ENCODE measurements around the gene KLHL29. TPM values are rescaled to one million over a fixed set of nuclear protein-coding genes. Genes with fewer than 3 reads are reported as not detected.

The KLHL29 gene
- total and polyA plus RNA-seq, 2 experiments from 2014 or later, result 1.5 to 6.5 TPM

- no peak for TF ChIP-seq ZNF331 (CRISPR knock-in tag; IDR thresholded peaks at IDR 0.05; ENCODE audit: low read depth)
- no peak for TF ChIP-seq CTCF (conservative IDR thresholded peaks at IDR 0.05; ENCODE audit: low read depth in 2 of 2)
- TF ChIP-seq NANOG (IDR thresholded peaks at IDR 0.05; ENCODE audit: borderline replicate concordance), result no peak
- H3K4me1 Mint-ChIP-seq, result peaks cover 28% of the 10 kb centered on the region
- no peak overlapping the region for H3K4me3 ChIP-seq
- H2AFZ ChIP-seq, result peak overlapping the region; percentile 43; the same call in 1 of the 2 replicates
- H3K27ac ChIP-seq (ENCODE audit: low read depth), result 0 out of 2 replicates have a peak overlapping the region, but pooled peaks have one; percentile 52
- no peaks in the 10 kb centered on the region for H3K27me3 ChIP-seq (ENCODE audit: insufficient read depth)
- H3K79me2 ChIP-seq (replicated peaks; ENCODE audit: insufficient read depth), result no peaks in the 10 kb centered on the region
- no peaks in the 10 kb centered on the region for H3K9me2 ChIP-seq (ENCODE audit: insufficient read depth)
- H3K9me3 Mint-ChIP-seq, result no peaks in the 10 kb centered on the region
- H3K27ac Mint-ChIP-seq, result peak overlapping the region; percentile 64
- H3K4me2 ChIP-seq, result peak overlapping the region; percentile 27; the same call in 1 of the 2 replicates
- peaks cover 18% of the 10 kb centered on the region for H3K4me1 ChIP-seq (ENCODE audit: insufficient read depth)
- peak; percentile 49 for ATAC-seq
- H3K27me3 Mint-ChIP-seq (ENCODE audit: insufficient read depth, low read depth, poor library complexity), result peaks cover 10% of the 10 kb centered on the region
- no peaks in the 10 kb centered on the region for H3K36me3 Mint-ChIP-seq (ENCODE audit: low read depth)
- no peaks in the 10 kb centered on the region for H3K36me3 ChIP-seq (ENCODE audit: insufficient read depth)
- H4K20me1 ChIP-seq (replicated peaks; ENCODE audit: insufficient read depth), result no peaks in the 10 kb centered on the region
- no peak for DNase-seq (ENCODE audit: low spot score)
- no peak overlapping the region for H3K4me3 Mint-ChIP-seq
- no peaks in the 10 kb centered on the region for H3F3A ChIP-seq (replicated peaks; ENCODE audit: low read depth)
Observed at GRCh38 chr2:23532391-23533337, 147.7 kb downstream of the KLHL29 start.

GRCh38 chr2:23533338-23533695 lies 148.3 kb downstream of the KLHL29 start:
- Mint-ChIP-seq H3K27ac (no peak overlapping the region), H3K36me3 (ENCODE audit: low read depth) (no peaks in the 10 kb centered on the region), H3K9me3 (no peaks in the 10 kb centered on the region), H3K4me1 (peaks cover 28% of the 10 kb centered on the region), H3K27me3 (ENCODE audit: insufficient read depth, low read depth, poor library complexity) (peaks cover 7% of the 10 kb centered on the region), H3K4me3 (no peak overlapping the region; the same call in 2 of the 3 replicates)
- ATAC-seq, result peak; percentile 80
- H3K79me2 ChIP-seq (replicated peaks; ENCODE audit: insufficient read depth), result no peaks in the 10 kb centered on the region
- no peaks in the 10 kb centered on the region for H3K36me3 ChIP-seq (ENCODE audit: insufficient read depth)
- H3K4me3 ChIP-seq, result no peak overlapping the region
- H3K9me2 ChIP-seq (ENCODE audit: insufficient read depth), result no peaks in the 10 kb centered on the region
- H3F3A ChIP-seq (replicated peaks; ENCODE audit: low read depth), result no peaks in the 10 kb centered on the region
- H3K4me1 ChIP-seq (ENCODE audit: insufficient read depth), result peaks cover 18% of the 10 kb centered on the region
- H2AFZ ChIP-seq, result peak overlapping the region; percentile 43; the same call in 1 of the 2 replicates
- no peaks in the 10 kb centered on the region for H4K20me1 ChIP-seq (replicated peaks; ENCODE audit: insufficient read depth)
- no peaks in the 10 kb centered on the region for H3K27me3 ChIP-seq (ENCODE audit: insufficient read depth)
- H3K4me2 ChIP-seq, result peak overlapping the region; percentile 27; the same call in 1 of the 2 replicates
- DNase-seq (ENCODE audit: low spot score), result peak; percentile 47
- 0 out of 2 replicates have a peak overlapping the region, but pooled peaks have one; percentile 52 for H3K27ac ChIP-seq (ENCODE audit: low read depth)
- TF ChIP-seq JUNB (IDR thresholded peaks at IDR 0.05; ENCODE audit: unreplicated experiment), result no peak

GRCh38 chr2:23534771-23535170 lies 149.8 kb downstream of the KLHL29 start:
- peaks cover 18% of the 10 kb centered on the region for H3K4me1 ChIP-seq (ENCODE audit: insufficient read depth)
- no peak for ATAC-seq
- H3K27me3 ChIP-seq (ENCODE audit: insufficient read depth), result no peaks in the 10 kb centered on the region
- Mint-ChIP-seq H3K27ac (no peak overlapping the region), H3K4me1 (peaks cover 28% of the 10 kb centered on the region), H3K9me3 (no peaks in the 10 kb centered on the region), H3K36me3 (ENCODE audit: low read depth) (no peaks in the 10 kb centered on the region), H3K27me3 (ENCODE audit: insufficient read depth, low read depth, poor library complexity) (peaks cover 6% of the 10 kb centered on the region), H3K4me3 (no peak overlapping the region)
- H4K20me1 ChIP-seq (replicated peaks; ENCODE audit: insufficient read depth), result no peaks in the 10 kb centered on the region
- H3K4me3 ChIP-seq, result no peak overlapping the region
- no peaks in the 10 kb centered on the region for H3K9me2 ChIP-seq (ENCODE audit: insufficient read depth)
- H3K36me3 ChIP-seq (ENCODE audit: insufficient read depth), result no peaks in the 10 kb centered on the region
- H3K27ac ChIP-seq (ENCODE audit: low read depth), result no peak overlapping the region
- H3K4me2 ChIP-seq, result 0 out of 2 replicates have a peak overlapping the region, but pooled peaks have one; percentile 32
- no peak overlapping the region for H2AFZ ChIP-seq
- H3K79me2 ChIP-seq (replicated peaks; ENCODE audit: insufficient read depth), result no peaks in the 10 kb centered on the region
- DNase-seq (ENCODE audit: low spot score), result no peak
- no peaks in the 10 kb centered on the region for H3F3A ChIP-seq (replicated peaks; ENCODE audit: low read depth)
- no peak for TF ChIP-seq POLR2AphosphoS5 (IDR thresholded peaks at IDR 0.05; ENCODE audit: low read depth)
- no peak for TF ChIP-seq EZH2 (IDR thresholded peaks at IDR 0.05; ENCODE audit: low read depth, unreplicated experiment)
- TF ChIP-seq CTCF (conservative IDR thresholded peaks at IDR 0.05; ENCODE audit: low read depth in 2 of 2), result no peak
- no peak for TF ChIP-seq NANOG (IDR thresholded peaks at IDR 0.05; ENCODE audit: borderline replicate concordance)
- TF ChIP-seq ZNF114 (CRISPR knock-in tag; IDR thresholded peaks at IDR 0.05), result no peak
- no peak for TF ChIP-seq STAT1 (IDR thresholded peaks at IDR 0.05; ENCODE audit: unreplicated experiment)
- no peak for TF ChIP-seq ETS1 (IDR thresholded peaks at IDR 0.05)
- TF ChIP-seq CREB1 (CRISPR knock-in tag; IDR thresholded peaks at IDR 0.05; ENCODE audit: low read depth), result no peak
